ENCODE measurements around the gene CMSS1.

GRCh38 chr3:100075196-100075595, 257.5 kb downstream of the CMSS1 start:
- no peak for TF ChIP-seq SMC3 (IDR thresholded peaks at IDR 0.05; ENCODE audit: low read depth, low read length)
- no peak for TF ChIP-seq CTCF (IDR thresholded peaks at IDR 0.05)
- TF ChIP-seq EZH2phosphoT487 (IDR thresholded peaks at IDR 0.05; ENCODE audit: borderline replicate concordance, low read depth), result no peak
- TF ChIP-seq ZBTB33 (IDR thresholded peaks at IDR 0.05; ENCODE audit: borderline replicate concordance, low read depth), result no peak
- no peak for TF ChIP-seq RCOR1 (IDR thresholded peaks at IDR 0.05; ENCODE audit: low read length)
- no peak for TF ChIP-seq SIN3A (IDR thresholded peaks at IDR 0.05; ENCODE audit: borderline replicate concordance, low read depth, low read length)
- no peak for TF ChIP-seq TCF12 (IDR thresholded peaks at IDR 0.05)
- no peak for TF ChIP-seq EP300 (IDR thresholded peaks at IDR 0.05; ENCODE audit: borderline replicate concordance in 1 of 2, low read depth in 1 of 2, low read length in 1 of 2)
- no peak for TF ChIP-seq MXI1 (IDR thresholded peaks at IDR 0.05; ENCODE audit: low read depth, low read length)
- no peak for TF ChIP-seq POLR2AphosphoS5 (IDR thresholded peaks at IDR 0.05; ENCODE audit: low read depth, low read length)
- no peak for TF ChIP-seq ELF1 (IDR thresholded peaks at IDR 0.05)
- TF ChIP-seq FOXM1 (IDR thresholded peaks at IDR 0.05; ENCODE audit: low read depth), result no peak
- no peak for TF ChIP-seq RAD21 (IDR thresholded peaks at IDR 0.05; ENCODE audit: low read length)
- no peak for TF ChIP-seq FOSL2 (IDR thresholded peaks at IDR 0.05; ENCODE audit: borderline replicate concordance, low read depth)

All from SK-N-SH (cell line).